ENCODE results near the gene RAD18.

GRCh38 chr3:8952130-8952529, 11.1 kb downstream of the RAD18 start:
- TF ChIP-seq, protein P1, sequence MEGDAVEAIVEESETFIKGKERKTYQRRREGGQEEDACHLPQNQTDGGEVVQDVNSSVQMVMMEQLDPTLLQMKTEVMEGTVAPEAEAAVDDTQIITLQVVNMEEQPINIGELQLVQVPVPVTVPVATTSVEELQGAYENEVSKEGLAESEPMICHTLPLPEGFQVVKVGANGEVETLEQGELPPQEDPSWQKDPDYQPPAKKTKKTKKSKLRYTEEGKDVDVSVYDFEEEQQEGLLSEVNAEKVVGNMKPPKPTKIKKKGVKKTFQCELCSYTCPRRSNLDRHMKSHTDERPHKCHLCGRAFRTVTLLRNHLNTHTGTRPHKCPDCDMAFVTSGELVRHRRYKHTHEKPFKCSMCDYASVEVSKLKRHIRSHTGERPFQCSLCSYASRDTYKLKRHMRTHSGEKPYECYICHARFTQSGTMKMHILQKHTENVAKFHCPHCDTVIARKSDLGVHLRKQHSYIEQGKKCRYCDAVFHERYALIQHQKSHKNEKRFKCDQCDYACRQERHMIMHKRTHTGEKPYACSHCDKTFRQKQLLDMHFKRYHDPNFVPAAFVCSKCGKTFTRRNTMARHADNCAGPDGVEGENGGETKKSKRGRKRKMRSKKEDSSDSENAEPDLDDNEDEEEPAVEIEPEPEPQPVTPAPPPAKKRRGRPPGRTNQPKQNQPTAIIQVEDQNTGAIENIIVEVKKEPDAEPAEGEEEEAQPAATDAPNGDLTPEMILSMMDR (IDR thresholded peaks at IDR 0.05), result no peak
- TF ChIP-seq EZH2 (IDR thresholded peaks at IDR 0.05; ENCODE audit: borderline replicate concordance, insufficient read depth, low read depth, low read length, poor library complexity, severe bottlenecking), result no peak
